Neural progenitor cell (in vitro differentiated cells): ENCODE data around the gene KTI12. TPM values are rescaled to one million over a fixed set of nuclear protein-coding genes. Genes with fewer than 3 reads are reported as not detected.

Experiments used
- DNase-seq: peaks from one replicate; pipeline ENCODE4 v3.0.0-alpha.2; 2016; ENCODE audit warnings: low spot score
- H2AFZ ChIP-seq: fragments of 200-600 bp; sonication (generic); replicated peaks from 2 replicates; pipeline ENCODE4 v1.6.1; 2016; ENCODE audit warnings: antibody characterized with exemption
- H3F3A ChIP-seq: fragments of 200-600 bp; sonication (generic); 2 replicates; pipeline ENCODE4 v1.6.1; 2016; ENCODE audit warnings: antibody characterized with exemption, low read depth
- H3K27ac ChIP-seq: fragments of 200-600 bp; sonication (generic); 2 replicates; pipeline ENCODE4 v1.5.1; 2016; ENCODE audit warnings: mild to moderate bottlenecking
- H3K27me3 ChIP-seq: fragments of 200-600 bp; sonication (generic); 2 replicates; pipeline ENCODE4 v1.6.1; 2016; ENCODE audit warnings: mild to moderate bottlenecking, moderate library complexity
- H3K36me3 ChIP-seq: fragments of 200-600 bp; sonication (generic); 2 replicates; pipeline ENCODE4 v1.5.1; 2016
- H3K4me1 ChIP-seq: fragments of 200-600 bp; sonication (generic); 2 replicates; pipeline ENCODE4 v1.6.1; 2016; ENCODE audit warnings: mixed run types
- H3K4me2 ChIP-seq: fragments of 200-600 bp; sonication (generic); 2 replicates; pipeline ENCODE4 v1.6.1; 2016
- H3K4me3 ChIP-seq: fragments of 200-600 bp; sonication (generic); 2 replicates; pipeline ENCODE4 v1.5.1; 2016
- H3K79me2 ChIP-seq: fragments of 200-600 bp; sonication (generic); 2 replicates; pipeline ENCODE4 v1.6.1; 2016; ENCODE audit warnings: low read depth
- H3K9ac ChIP-seq: fragments of 200-600 bp; sonication (generic); 2 replicates; pipeline ENCODE4 v1.6.1; 2016
- H3K9me3 ChIP-seq: fragments of 200-600 bp; sonication (generic); 2 replicates; pipeline ENCODE4 v1.5.1; 2016; ENCODE audit warnings: low read depth
- H4K20me1 ChIP-seq: fragments of 200-600 bp; sonication (generic); 2 replicates; pipeline ENCODE4 v1.6.1; 2016; ENCODE audit warnings: low read depth
- H3K27ac Mint-ChIP-seq: 3 replicates; pipeline ENCODE4 v1.8.0; 2021; ENCODE audit warnings: mixed read lengths
- H3K27me3 Mint-ChIP-seq: 2 replicates; pipeline ENCODE4 v1.8.0; 2022; ENCODE audit warnings: low read depth, mild to moderate bottlenecking, inconsistent platforms, moderate library complexity, mixed read lengths; ENCODE audit not compliant: insufficient read depth
- H3K36me3 Mint-ChIP-seq: 3 replicates; pipeline ENCODE4 v1.8.0; 2021; ENCODE audit warnings: mixed read lengths
- H3K4me1 Mint-ChIP-seq: 3 replicates; pipeline ENCODE4 v1.8.0; 2021; ENCODE audit warnings: mixed read lengths
- H3K4me3 Mint-ChIP-seq: 3 replicates; pipeline ENCODE4 v1.8.0; 2021; ENCODE audit warnings: mild to moderate bottlenecking, moderate library complexity, mixed read lengths
- H3K9me3 Mint-ChIP-seq: 3 replicates; pipeline ENCODE4 v1.8.0; 2020; ENCODE audit warnings: mixed read lengths
- CTCF ChIP-seq: fragments of 200-600 bp; sonication (generic); IDR thresholded peaks from 2 replicates; pipeline ENCODE4 v1.5.1; 2017; ENCODE audit warnings: antibody characterized with exemption, mild to moderate bottlenecking
- EZH2 ChIP-seq: fragments of 200-600 bp; sonication (generic); IDR thresholded peaks from 2 replicates; pipeline ENCODE4 v1.6.1; 2017; ENCODE audit warnings: antibody characterized with exemption, mild to moderate bottlenecking, moderate library complexity
- EZH2phosphoT487 ChIP-seq: fragments of 200-600 bp; sonication (generic); IDR thresholded peaks from 2 replicates; pipeline ENCODE4 v1.6.1; 2017; ENCODE audit warnings: antibody characterized with exemption
- total RNA-seq: library from RNA; depleted of rRNA; stranded (reverse); fragments of >200 nt; gene quantifications from 2 replicates; pipeline ENCODE4 v1.2.3, GENCODE V29; 2015; ENCODE audit warnings: low replicate concordance

Gene KTI12
- total RNA-seq, 1 donor from 2014 or later: 3.5 TPM

GRCh38 chr1:52070704-52071103 lies 37.1 kb upstream of the KTI12 start:
- no peak overlapping the region for H3K4me3 Mint-ChIP-seq
- Histone ChIP-seq H3K4me2 (no peak overlapping the region), H3K36me3 (peaks cover 24% of the 10 kb centered on the region), H3K27ac (no peak overlapping the region), H3K4me3 (no peak overlapping the region), H3K27me3 (no peaks in the 10 kb centered on the region), H3K9ac (no peak overlapping the region), H3K79me2 (peaks cover 91% of the 10 kb centered on the region), H3F3A (no peaks in the 10 kb centered on the region), H2AFZ (no peak overlapping the region), H3K4me1 (no peaks in the 10 kb centered on the region), H4K20me1 (peaks cover 48% of the 10 kb centered on the region), H3K9me3 (no peaks in the 10 kb centered on the region)
- no peaks in the 10 kb centered on the region for H3K27me3 Mint-ChIP-seq
- H3K9me3 Mint-ChIP-seq: no peaks in the 10 kb centered on the region
- DNase-seq: no peak
- peaks cover 17% of the 10 kb centered on the region for H3K36me3 Mint-ChIP-seq
- no peak overlapping the region for H3K27ac Mint-ChIP-seq
- no peaks in the 10 kb centered on the region for H3K4me1 Mint-ChIP-seq
- no peak for TF ChIP-seq CTCF
- no peak for TF ChIP-seq EZH2
- TF ChIP-seq EZH2phosphoT487: no peak

GRCh38 chr1:52063192-52063591 lies 29.6 kb upstream of the KTI12 start:
- Histone ChIP-seq H3K9ac (no peak overlapping the region), H3K4me1 (peaks cover 4% of the 10 kb centered on the region), H3K9me3 (no peaks in the 10 kb centered on the region), H3K79me2 (peaks cover 74% of the 10 kb centered on the region), H3K4me2 (no peak overlapping the region), H4K20me1 (peaks cover 41% of the 10 kb centered on the region), H3K27ac (no peak overlapping the region), H3K36me3 (peaks cover 35% of the 10 kb centered on the region), H3K27me3 (no peaks in the 10 kb centered on the region), H3K4me3 (no peak overlapping the region), H2AFZ (no peak overlapping the region), H3F3A (no peaks in the 10 kb centered on the region)
- H3K27ac Mint-ChIP-seq: no peak overlapping the region
- no peak for DNase-seq
- no peaks in the 10 kb centered on the region for H3K9me3 Mint-ChIP-seq
- TF ChIP-seq EZH2 (no peak), EZH2phosphoT487 (no peak)
- H3K27me3 Mint-ChIP-seq: peaks cover 2% of the 10 kb centered on the region
- peaks cover 8% of the 10 kb centered on the region for H3K4me1 Mint-ChIP-seq
- H3K4me3 Mint-ChIP-seq: no peak overlapping the region
- H3K36me3 Mint-ChIP-seq: peaks cover 14% of the 10 kb centered on the region

GRCh38 chr1:52060822-52061221 lies 27.2 kb upstream of the KTI12 start:
- Histone ChIP-seq H3K36me3 (peaks cover 17% of the 10 kb centered on the region), H3K4me1 (peaks cover 15% of the 10 kb centered on the region), H3K27ac (no peak overlapping the region), H3F3A (peaks cover under 1% of the 10 kb centered on the region), H3K79me2 (peaks cover 79% of the 10 kb centered on the region), H2AFZ (no peak overlapping the region), H3K27me3 (no peaks in the 10 kb centered on the region), H3K9ac (no peak overlapping the region), H3K9me3 (no peaks in the 10 kb centered on the region), H3K4me3 (no peak overlapping the region), H4K20me1 (peaks cover 42% of the 10 kb centered on the region), H3K4me2 (no peak overlapping the region)
- H3K27me3 Mint-ChIP-seq: peaks cover 2% of the 10 kb centered on the region
- DNase-seq: no peak
- H3K4me3 Mint-ChIP-seq: no peak overlapping the region
- H3K4me1 Mint-ChIP-seq: peaks cover 19% of the 10 kb centered on the region
- H3K36me3 Mint-ChIP-seq: peaks cover 14% of the 10 kb centered on the region
- TF ChIP-seq EZH2phosphoT487: no peak
- TF ChIP-seq CTCF: no peak
- no peak for TF ChIP-seq EZH2
- H3K27ac Mint-ChIP-seq: no peak overlapping the region
- no peaks in the 10 kb centered on the region for H3K9me3 Mint-ChIP-seq

GRCh38 chr1:52059888-52060287 lies 26.3 kb upstream of the KTI12 start:
- H3K4me3 Mint-ChIP-seq: no peak overlapping the region
- Histone ChIP-seq H3K4me3 (no peak overlapping the region), H2AFZ (no peak overlapping the region), H4K20me1 (peaks cover 42% of the 10 kb centered on the region), H3K36me3 (peaks cover 14% of the 10 kb centered on the region), H3K27me3 (no peaks in the 10 kb centered on the region), H3K79me2 (peaks cover 84% of the 10 kb centered on the region), H3K4me2 (no peak overlapping the region), H3F3A (peaks cover 10% of the 10 kb centered on the region), H3K9me3 (no peaks in the 10 kb centered on the region), H3K27ac (no peak overlapping the region), H3K9ac (no peak overlapping the region), H3K4me1 (peaks cover 15% of the 10 kb centered on the region)
- peaks cover 2% of the 10 kb centered on the region for H3K27me3 Mint-ChIP-seq
- H3K9me3 Mint-ChIP-seq: no peaks in the 10 kb centered on the region
- H3K4me1 Mint-ChIP-seq: peaks cover 19% of the 10 kb centered on the region
- peaks cover 14% of the 10 kb centered on the region for H3K36me3 Mint-ChIP-seq
- no peak overlapping the region for H3K27ac Mint-ChIP-seq
- no peak for DNase-seq
- no peak for TF ChIP-seq CTCF
- TF ChIP-seq EZH2: no peak
- no peak for TF ChIP-seq EZH2phosphoT487
